ENCODE results near the gene CLEC20A.
A peak's percentile ranks its signal among the peaks of the same experiment; 100 is the strongest.
"Not testable (repeated sequence)": the region's sequence is repeated elsewhere in the genome, so short reads cannot be mapped to it uniquely, and the experiment has no call there.

Gene CLEC20A

DNA sequence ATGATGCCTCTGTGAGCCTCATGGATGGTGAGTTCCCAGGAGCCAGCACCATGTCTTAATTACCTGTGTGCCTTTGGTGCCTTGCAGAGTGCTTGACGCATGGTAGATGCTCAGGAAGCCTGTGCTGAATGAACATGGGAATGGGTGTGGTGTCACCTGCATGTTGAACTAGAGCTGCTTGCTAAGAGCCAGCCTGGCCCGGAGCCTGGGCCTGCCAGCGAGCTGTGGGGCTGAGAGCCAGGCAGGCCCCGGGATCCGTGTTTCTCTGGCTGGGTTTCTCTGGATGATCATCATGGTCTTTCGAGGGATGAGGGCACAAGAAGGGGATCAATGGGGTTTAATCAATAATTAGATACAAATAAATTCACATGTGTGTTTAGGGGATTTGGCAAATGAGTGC, 9.4 kb upstream of the CLEC20A start:
- DNase-seq (ENCODE audit: insufficient read length) (no peak), FAIRE-seq (no peak)
- no peak for TF ChIP-seq TAF1 (IDR thresholded peaks at IDR 0.05; ENCODE audit: borderline replicate concordance, low read depth, low read length)
- TF ChIP-seq POLR2A (IDR thresholded peaks at IDR 0.05; ENCODE audit: low read depth, low read length) = no peak

DNA sequence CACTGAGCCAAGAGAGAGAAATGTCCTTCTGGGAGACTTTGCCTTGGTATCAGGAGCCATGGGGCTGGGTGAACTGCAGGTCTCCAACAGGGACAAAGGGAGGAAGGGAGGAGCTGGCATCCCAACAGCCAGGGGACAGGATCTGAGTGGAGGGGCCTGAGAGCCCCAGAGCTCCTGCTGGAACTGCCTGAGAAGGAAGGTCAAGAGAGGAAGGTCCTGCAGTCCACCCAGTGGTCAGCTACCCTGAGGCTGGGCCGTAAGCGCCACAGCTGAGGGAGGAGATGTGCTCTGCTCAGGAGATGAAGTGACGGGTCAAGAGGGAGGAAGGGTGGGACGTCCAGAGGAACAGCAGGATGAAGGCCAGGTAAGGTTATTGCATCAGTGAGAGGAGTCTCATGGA, 7.5 kb upstream of the CLEC20A start:
- DNase-seq (ENCODE audit: insufficient read length) (no peak), FAIRE-seq (no peak)
- TF ChIP-seq POLR2A (IDR thresholded peaks at IDR 0.05; ENCODE audit: low read depth, low read length) = no peak
- no peak for TF ChIP-seq POLR2AphosphoS5 (IDR thresholded peaks at IDR 0.05; ENCODE audit: low read depth, low read length)
- no peak for TF ChIP-seq TAF1 (IDR thresholded peaks at IDR 0.05; ENCODE audit: borderline replicate concordance, low read depth, low read length)

- TF ChIP-seq TAF1 (IDR thresholded peaks at IDR 0.05; ENCODE audit: borderline replicate concordance, low read depth, low read length) (no peak), POLR2AphosphoS5 (IDR thresholded peaks at IDR 0.05; ENCODE audit: low read depth, low read length) (no peak), POLR2A (IDR thresholded peaks at IDR 0.05; ENCODE audit: low read depth, low read length) (no peak)
- DNase-seq (ENCODE audit: insufficient read length) (no peak), FAIRE-seq (no peak)
These were observed 7.1 kb upstream of the CLEC20A start for GRCh38 chr1:178503849-178504248.

GRCh38 chr1:178503316-178503715, 6.6 kb upstream of the CLEC20A start:
- FAIRE-seq; DNase-seq (ENCODE audit: insufficient read length): not testable (repeated sequence)

DNA sequence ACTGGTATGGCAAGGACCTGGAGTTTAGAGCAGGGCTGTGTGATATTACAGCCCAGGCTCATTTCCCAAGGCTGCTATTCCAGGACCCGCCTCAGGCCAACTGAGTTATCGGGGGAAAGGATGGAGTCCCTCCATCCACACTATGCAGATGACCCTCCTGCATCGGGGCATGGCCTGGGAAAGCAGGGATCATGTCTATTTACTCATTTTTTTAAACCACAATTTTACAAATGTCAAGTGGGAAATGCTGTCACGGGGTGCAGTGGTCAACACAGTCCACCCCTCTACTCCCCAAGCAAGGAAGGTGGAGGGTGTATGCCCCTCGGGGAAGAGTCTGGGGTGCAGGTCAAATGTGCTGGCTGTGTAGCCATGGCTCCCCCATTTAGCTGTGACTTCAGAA, 6.1 kb upstream of the CLEC20A start:
- no peak for DNase-seq (ENCODE audit: insufficient read length)
- TF ChIP-seq TAF1 (IDR thresholded peaks at IDR 0.05; ENCODE audit: borderline replicate concordance, low read depth, low read length) = no peak
- no peak for TF ChIP-seq POLR2A (IDR thresholded peaks at IDR 0.05; ENCODE audit: low read depth, low read length)
- TF ChIP-seq POLR2AphosphoS5 (IDR thresholded peaks at IDR 0.05; ENCODE audit: low read depth, low read length) = no peak
- no peak for FAIRE-seq

- FAIRE-seq = no peak
These were observed 5.6 kb upstream of the CLEC20A start for GRCh38 chr1:178502330-178502714.

GRCh38 chr1:178501705-178502329, 5.1 kb upstream of the CLEC20A start:
- TF ChIP-seq TAF1 (IDR thresholded peaks at IDR 0.05; ENCODE audit: borderline replicate concordance, low read depth, low read length) (no peak), POLR2A (IDR thresholded peaks at IDR 0.05; ENCODE audit: low read depth, low read length) (no peak), POLR2AphosphoS5 (IDR thresholded peaks at IDR 0.05; ENCODE audit: low read depth, low read length) (no peak)
- no peak for FAIRE-seq
- DNase-seq (ENCODE audit: insufficient read length) = peak; percentile 69

More at GRCh38 chr1:178502330-178502714, 5.6 kb upstream of the CLEC20A start:
- no peak for DNase-seq (ENCODE audit: insufficient read length)
- TF ChIP-seq POLR2AphosphoS5 (IDR thresholded peaks at IDR 0.05; ENCODE audit: low read depth, low read length) = no peak
- no peak for TF ChIP-seq POLR2A (IDR thresholded peaks at IDR 0.05; ENCODE audit: low read depth, low read length)
- no peak for TF ChIP-seq TAF1 (IDR thresholded peaks at IDR 0.05; ENCODE audit: borderline replicate concordance, low read depth, low read length)

DNA sequence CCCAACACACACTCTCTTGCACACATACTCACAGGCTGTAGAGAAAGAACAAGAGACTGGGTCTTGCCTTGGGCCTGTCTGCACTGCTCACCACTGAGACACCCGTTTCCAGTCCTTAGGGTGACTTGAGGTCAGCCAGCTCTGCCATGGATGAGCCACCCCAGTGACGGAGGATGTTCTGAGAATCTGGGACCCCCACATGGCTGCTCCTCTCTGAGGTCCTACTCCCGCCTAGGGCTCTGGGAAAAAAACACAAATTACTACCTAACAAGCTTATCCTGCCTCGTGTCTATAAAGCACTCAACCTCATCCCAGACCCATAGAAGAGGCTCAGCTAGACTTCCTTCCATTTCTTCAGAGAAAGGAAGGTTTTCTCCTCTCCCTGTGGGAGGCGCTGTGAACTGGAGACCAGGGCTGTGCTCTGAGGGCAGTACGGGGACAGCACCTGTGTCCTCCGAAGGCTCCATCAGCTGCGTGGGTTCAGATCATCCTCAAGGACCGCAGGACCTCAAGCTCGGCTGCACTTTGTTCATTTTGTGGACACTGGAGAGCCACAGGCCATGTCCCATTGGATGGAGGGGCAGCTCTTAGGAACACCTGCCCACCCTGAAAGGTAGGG, 4.3 kb upstream of the CLEC20A start:
- FAIRE-seq (no peak), DNase-seq (ENCODE audit: insufficient read length) (no peak)
- no peak for TF ChIP-seq POLR2A (IDR thresholded peaks at IDR 0.05; ENCODE audit: low read depth, low read length)
- TF ChIP-seq POLR2AphosphoS5 (IDR thresholded peaks at IDR 0.05; ENCODE audit: low read depth, low read length) = no peak
- TF ChIP-seq TAF1 (IDR thresholded peaks at IDR 0.05; ENCODE audit: borderline replicate concordance, low read depth, low read length) = no peak

DNA sequence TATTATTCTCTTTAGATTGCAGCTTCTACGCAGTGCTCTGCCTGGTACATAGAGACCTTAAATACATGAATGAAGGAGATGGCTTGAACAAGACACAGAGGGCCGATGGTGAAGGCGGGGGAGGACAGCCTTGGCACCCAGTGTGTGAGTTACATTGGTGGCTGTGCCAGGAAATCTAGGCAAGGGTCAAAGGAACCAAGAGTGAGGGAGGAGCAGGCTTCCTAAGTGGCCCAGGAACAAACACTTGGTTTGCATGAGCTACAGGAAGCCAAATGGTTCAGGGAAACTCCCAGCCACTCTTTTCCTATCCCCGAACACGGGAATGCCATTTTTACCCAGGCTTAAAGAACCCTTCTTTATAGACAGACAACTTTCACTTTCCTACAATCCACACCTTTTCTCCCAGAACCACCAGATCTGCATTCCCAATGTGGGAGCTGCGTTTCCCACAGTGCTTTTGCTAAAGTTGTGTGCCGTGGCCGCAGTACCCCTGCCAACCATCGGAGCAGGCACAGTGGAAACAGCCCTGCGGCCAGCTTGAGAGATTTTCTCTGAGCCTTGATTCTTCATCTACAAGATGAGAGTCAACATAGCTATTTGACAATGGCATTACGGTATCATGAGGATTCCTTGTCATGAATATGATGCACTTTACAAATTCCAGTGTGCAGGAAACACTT, 3.5 kb upstream of the CLEC20A start:
- DNase-seq (ENCODE audit: insufficient read length) (no peak), FAIRE-seq (no peak)
- TF ChIP-seq POLR2A (IDR thresholded peaks at IDR 0.05; ENCODE audit: low read depth, low read length) (no peak), TAF1 (IDR thresholded peaks at IDR 0.05; ENCODE audit: borderline replicate concordance, low read depth, low read length) (no peak), POLR2AphosphoS5 (IDR thresholded peaks at IDR 0.05; ENCODE audit: low read depth, low read length) (no peak)

DNA sequence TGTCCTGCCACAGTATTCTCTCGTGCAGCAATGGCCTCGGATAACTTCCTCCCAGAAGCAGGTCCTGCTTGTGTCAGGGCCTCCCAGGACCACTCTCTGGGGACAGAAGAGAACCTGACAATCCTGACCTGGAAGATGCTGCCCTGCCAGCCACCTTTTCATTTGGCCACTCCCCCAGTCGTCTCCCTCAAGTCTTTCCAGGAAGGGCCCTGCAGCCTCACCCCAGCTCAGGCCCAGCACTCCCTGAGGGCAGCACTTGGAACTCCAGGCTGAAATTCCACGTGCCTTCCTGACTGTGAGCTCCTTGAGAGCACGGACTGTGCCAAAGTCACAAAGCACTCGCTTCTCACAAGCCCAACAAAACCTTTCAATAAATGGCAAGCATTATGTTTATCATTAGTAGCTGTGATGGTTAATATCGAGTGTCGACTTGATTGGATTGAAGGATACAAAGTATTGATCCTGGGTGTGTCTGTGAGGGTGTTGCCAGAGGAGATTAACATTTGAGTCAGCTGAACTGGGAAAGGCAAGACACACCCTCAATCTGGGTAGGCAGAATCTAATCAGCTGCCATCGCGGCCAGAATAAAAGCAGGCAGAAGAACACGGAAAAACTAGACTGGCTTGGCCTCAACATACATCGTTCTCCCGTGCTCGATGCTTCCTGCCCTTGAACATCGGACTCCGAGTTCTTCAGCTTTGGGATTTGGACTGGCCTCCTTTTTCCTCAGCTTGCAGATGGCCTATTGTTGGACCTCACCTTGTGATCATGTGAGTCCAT, 2.3 kb upstream of the CLEC20A start:
- no peak for DNase-seq (ENCODE audit: insufficient read length)
- no peak for FAIRE-seq
- no peak for TF ChIP-seq POLR2AphosphoS5 (IDR thresholded peaks at IDR 0.05; ENCODE audit: low read depth, low read length)
- no peak for TF ChIP-seq POLR2A (IDR thresholded peaks at IDR 0.05; ENCODE audit: low read depth, low read length)
- no peak for TF ChIP-seq TAF1 (IDR thresholded peaks at IDR 0.05; ENCODE audit: borderline replicate concordance, low read depth, low read length)

DNA sequence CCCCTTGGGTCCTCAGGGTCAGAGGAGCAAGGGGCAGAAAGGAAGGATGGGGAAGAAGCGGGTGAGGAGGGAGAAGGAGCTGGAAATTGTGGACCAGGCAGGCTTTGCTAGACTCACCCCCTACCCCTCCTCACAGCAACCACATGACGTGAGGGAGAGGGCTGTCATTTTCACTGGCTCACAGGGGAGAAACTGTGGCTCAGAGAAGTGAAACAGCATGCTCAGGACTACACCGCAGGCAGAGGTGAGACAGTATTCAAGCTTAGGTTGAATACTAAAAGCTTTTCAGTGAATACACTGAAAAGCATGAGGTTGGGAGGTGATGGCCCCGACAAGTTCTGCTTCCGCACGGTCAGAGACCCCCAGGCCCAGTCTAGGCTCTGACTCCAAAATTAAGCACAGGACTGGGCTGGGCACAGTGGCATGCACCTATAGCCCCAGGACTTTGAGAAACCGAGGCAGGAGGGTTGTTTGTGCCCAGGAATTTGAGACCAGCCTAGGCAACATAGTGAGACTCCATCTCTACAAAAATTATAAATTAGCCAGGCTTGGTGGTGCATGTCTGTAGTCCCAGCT, 1.2 kb upstream of the CLEC20A start:
- FAIRE-seq (no peak), DNase-seq (ENCODE audit: insufficient read length) (no peak)
- TF ChIP-seq POLR2A (IDR thresholded peaks at IDR 0.05; ENCODE audit: low read depth, low read length) (no peak), POLR2AphosphoS5 (IDR thresholded peaks at IDR 0.05; ENCODE audit: low read depth, low read length) (no peak)

All from GM12892 (cell line).